Measurements from ENCODE around the gene TRERF1.

The TRERF1 gene

DNA sequence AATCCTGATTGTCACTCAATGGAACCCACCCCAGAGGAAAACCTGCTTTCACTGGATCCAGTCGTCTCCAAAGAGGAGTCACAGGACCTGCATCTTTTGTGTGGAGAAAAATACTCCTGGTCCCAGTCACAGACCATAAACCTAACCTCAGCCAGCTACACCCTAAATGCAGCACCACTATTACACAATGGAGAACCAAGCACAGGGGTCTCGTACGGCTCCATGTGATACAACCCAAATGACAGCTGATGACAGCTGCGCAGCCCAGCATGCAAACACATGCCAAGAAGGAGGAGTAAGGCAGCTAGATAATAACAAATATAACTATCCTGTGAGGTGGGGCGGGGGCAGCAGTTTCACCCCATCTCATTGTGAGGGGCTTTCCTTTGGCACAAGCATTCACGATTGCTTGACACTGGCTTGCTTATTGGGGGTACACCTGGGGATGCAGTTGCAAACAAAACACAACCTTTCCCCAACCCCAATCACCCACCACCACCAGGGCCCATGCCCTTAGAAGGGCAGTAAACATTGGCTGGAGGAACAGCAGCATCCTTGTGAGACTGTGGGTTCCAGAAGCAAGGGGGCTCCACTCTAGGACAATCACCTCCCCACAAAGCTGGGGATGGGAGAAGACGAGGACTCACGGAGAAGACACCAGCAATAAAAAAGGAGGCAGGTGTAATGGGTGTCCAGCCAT lies 51.5 kb downstream of the TRERF1 start:
- Histone ChIP-seq H3K36me3 (ENCODE audit: control insufficient read depth in 5 of 5, insufficient read depth in 5 of 5, low read length in 5 of 5) (no peaks in the 10 kb centered on the region), H3K27me3 (ENCODE audit: control insufficient read depth in 5 of 5, insufficient read depth in 4 of 5, low read length in 5 of 5) (peaks cover 0 to 3% (median 0%) of the 10 kb centered on the region in 5 donors), H3K27ac (ENCODE audit: low read depth, low read length) (no peak overlapping the region), H3K9ac (ENCODE audit: low read length in 5 of 5) (no peak overlapping the region), H3K9me3 (ENCODE audit: control insufficient read depth in 5 of 5, low read length in 5 of 5) (no peaks in the 10 kb centered on the region), H3K4me3 (ENCODE audit: low read depth in 1 of 5, low read length in 5 of 5) (no peak overlapping the region), H3K4me1 (ENCODE audit: control insufficient read depth in 5 of 5, insufficient read depth in 5 of 5, low read length in 5 of 5) (peaks cover 0 to 16% (median 0%) of the 10 kb centered on the region in 5 donors)

DNA sequence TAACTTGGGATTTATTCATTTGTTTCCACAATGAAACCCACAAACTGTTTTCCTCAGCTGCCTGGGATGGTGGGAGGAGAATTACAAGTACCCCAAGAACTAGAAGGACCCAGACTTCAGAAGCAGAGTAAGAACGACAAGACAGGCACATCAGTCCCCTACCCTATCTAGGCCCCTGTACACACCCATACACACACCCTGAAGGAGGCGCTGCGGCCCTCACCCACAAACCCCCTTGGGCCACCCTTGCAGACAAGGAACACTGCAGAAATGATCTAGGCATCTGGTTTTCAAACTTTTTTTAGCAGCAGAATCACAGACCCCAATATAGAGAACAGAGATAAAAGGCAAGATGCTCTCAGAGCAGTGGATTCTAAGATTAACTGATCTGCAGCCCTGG lies 55.0 kb downstream of the TRERF1 start:
- Histone ChIP-seq H3K27ac (ENCODE audit: low read depth, low read length) (no peak overlapping the region), H3K27me3 (ENCODE audit: control insufficient read depth in 5 of 5, insufficient read depth in 4 of 5, low read length in 5 of 5) (no peaks in the 10 kb centered on the region)

DNA sequence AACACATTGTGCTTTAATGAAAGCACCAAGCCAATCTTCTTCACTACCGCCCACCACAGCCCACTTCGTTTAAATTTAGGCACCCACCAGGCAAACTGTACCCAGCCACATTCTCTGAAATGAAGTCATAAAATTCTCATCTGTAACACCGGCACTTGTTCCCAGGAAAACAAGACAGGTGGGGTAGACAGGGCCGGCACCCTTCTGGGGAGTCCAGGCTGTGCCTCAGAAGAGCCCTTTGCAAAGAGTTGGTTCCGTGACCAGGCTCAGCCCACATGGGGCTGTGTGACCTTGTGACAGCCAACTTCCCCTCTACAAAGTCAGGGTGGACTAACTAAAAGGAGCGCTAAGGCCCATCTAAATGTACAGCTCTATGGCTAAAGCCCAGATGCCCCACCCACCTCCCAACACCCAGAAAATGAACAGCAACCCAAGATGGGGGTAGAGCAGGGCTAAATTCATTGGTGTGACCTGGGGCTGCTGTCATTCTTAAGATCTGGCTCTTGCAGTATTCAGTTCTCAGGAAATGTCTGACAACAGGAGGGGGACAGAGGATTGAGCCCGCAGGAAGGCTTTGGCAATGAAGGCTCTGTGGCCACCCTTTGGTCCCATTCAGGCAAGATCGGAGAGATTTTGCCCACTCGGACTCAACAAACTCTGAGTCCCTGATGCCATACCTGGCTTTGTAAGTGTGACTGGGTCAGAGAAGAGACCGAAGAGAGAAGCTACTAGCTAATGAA lies 56.7 kb downstream of the TRERF1 start:
- no peak overlapping the region for H3K27ac ChIP-seq (ENCODE audit: low read depth, low read length)

More for the DNA sequence above, 55.0 kb downstream of the TRERF1 start:
- Histone ChIP-seq H3K4me3 (ENCODE audit: low read depth in 1 of 5, low read length in 5 of 5) (no peak overlapping the region), H3K4me1 (ENCODE audit: control insufficient read depth in 5 of 5, insufficient read depth in 5 of 5, low read length in 5 of 5) (peaks cover 0 to 6% (median 0%) of the 10 kb centered on the region in 5 donors), H3K9me3 (ENCODE audit: control insufficient read depth in 5 of 5, low read length in 5 of 5) (no peaks in the 10 kb centered on the region), H3K36me3 (ENCODE audit: control insufficient read depth in 5 of 5, insufficient read depth in 5 of 5, low read length in 5 of 5) (no peaks in the 10 kb centered on the region), H3K9ac (ENCODE audit: low read length in 5 of 5) (no peak overlapping the region)

DNA sequence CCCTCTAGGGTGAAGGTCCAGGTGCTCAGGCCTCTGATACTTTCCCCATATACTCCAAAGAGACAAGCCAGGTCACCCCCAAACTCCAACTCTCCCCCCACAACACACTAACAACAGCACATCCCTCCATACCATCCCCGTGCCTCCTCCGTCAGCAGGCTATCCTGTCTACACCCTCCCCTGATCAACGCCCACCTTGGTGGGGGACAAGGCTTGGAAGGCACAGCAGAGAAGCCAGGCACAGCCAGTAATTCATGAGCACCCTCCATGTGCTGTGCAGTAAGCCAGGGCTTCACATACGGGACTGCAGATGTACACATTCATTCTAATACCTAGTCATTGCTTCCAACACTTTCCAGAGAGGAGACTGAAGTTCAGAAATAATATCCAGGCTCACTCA lies 57.6 kb downstream of the TRERF1 start:
- peaks cover 0 to 6% (median 0%) of the 10 kb centered on the region in 5 donors for H3K4me1 ChIP-seq (ENCODE audit: control insufficient read depth in 5 of 5, insufficient read depth in 5 of 5, low read length in 5 of 5)
- H3K36me3 ChIP-seq (ENCODE audit: control insufficient read depth in 5 of 5, insufficient read depth in 5 of 5, low read length in 5 of 5), result no peaks in the 10 kb centered on the region
- no peak overlapping the region for H3K27ac ChIP-seq (ENCODE audit: low read depth, low read length)
- H3K9me3 ChIP-seq (ENCODE audit: control insufficient read depth in 5 of 5, low read length in 5 of 5), result no peaks in the 10 kb centered on the region
- H3K27me3 ChIP-seq (ENCODE audit: control insufficient read depth in 5 of 5, insufficient read depth in 4 of 5, low read length in 5 of 5), result no peaks in the 10 kb centered on the region
- H3K4me3 ChIP-seq (ENCODE audit: low read depth in 1 of 5, low read length in 5 of 5), result no peak overlapping the region
- no peak overlapping the region for H3K9ac ChIP-seq (ENCODE audit: low read length in 5 of 5)

More for the DNA sequence above, 56.7 kb downstream of the TRERF1 start:
- H3K4me3 ChIP-seq (ENCODE audit: low read depth in 1 of 5, low read length in 5 of 5), result no peak overlapping the region
- H3K9ac ChIP-seq (ENCODE audit: low read length in 5 of 5), result no peak overlapping the region
- no peaks in the 10 kb centered on the region for H3K36me3 ChIP-seq (ENCODE audit: control insufficient read depth in 5 of 5, insufficient read depth in 5 of 5, low read length in 5 of 5)
- no peaks in the 10 kb centered on the region for H3K27me3 ChIP-seq (ENCODE audit: control insufficient read depth in 5 of 5, insufficient read depth in 4 of 5, low read length in 5 of 5)
- H3K9me3 ChIP-seq (ENCODE audit: control insufficient read depth in 5 of 5, low read length in 5 of 5), result no peaks in the 10 kb centered on the region
- peaks cover 0 to 6% (median 0%) of the 10 kb centered on the region in 5 donors for H3K4me1 ChIP-seq (ENCODE audit: control insufficient read depth in 5 of 5, insufficient read depth in 5 of 5, low read length in 5 of 5)

DNA sequence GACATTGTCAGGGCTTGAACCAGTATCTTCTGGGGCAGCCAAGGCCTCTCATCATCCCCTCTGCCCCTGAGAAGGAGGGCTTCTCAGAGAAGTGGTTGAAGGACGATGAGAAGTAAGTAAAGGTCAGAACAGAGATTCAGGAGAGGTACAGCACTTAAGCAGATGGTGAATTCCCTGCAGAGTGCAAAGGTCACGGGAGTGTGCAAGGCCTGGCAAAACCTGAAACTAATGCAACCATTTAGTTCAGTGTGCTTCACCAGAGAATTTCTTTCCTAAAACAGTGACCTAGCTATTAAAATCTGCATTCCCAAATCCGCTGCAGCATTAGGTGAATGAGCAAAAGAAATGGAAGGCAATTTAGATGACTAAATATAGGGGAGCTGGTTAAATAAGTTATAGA lies 58.4 kb downstream of the TRERF1 start:
- no peak overlapping the region for H3K27ac ChIP-seq (ENCODE audit: low read depth, low read length)
- no peak overlapping the region for H3K4me3 ChIP-seq (ENCODE audit: low read depth in 1 of 5, low read length in 5 of 5)
- H3K4me1 ChIP-seq (ENCODE audit: control insufficient read depth in 5 of 5, insufficient read depth in 5 of 5, low read length in 5 of 5), result peaks cover 0 to 6% (median 0%) of the 10 kb centered on the region in 5 donors
- no peaks in the 10 kb centered on the region for H3K27me3 ChIP-seq (ENCODE audit: control insufficient read depth in 5 of 5, insufficient read depth in 4 of 5, low read length in 5 of 5)
- no peaks in the 10 kb centered on the region for H3K36me3 ChIP-seq (ENCODE audit: control insufficient read depth in 5 of 5, insufficient read depth in 5 of 5, low read length in 5 of 5)
- H3K9me3 ChIP-seq (ENCODE audit: control insufficient read depth in 5 of 5, low read length in 5 of 5), result no peaks in the 10 kb centered on the region
- no peak overlapping the region for H3K9ac ChIP-seq (ENCODE audit: low read length in 5 of 5)

DNA sequence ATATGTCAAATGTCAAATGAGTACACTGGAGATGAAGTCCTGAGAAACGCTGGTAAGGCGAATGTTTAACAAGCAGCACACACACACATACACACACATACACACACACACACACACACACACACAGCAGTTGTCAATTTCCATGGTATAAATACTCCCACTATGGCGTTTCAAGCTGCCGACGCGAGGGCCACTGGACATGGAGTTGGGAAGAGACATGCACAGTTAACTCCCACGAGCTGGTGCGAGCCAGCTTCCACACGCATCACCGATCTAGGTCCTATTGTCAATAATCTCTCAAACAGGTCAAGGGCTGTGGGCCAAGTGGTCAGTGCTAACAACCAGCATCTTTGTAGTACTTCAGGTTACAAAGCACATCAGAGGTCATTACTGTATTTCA lies 58.9 kb downstream of the TRERF1 start:
- Histone ChIP-seq H3K27me3 (ENCODE audit: control insufficient read depth in 5 of 5, insufficient read depth in 4 of 5, low read length in 5 of 5) (no peaks in the 10 kb centered on the region), H3K4me3 (ENCODE audit: low read depth in 1 of 5, low read length in 5 of 5) (no peak overlapping the region), H3K27ac (ENCODE audit: low read depth, low read length) (no peak overlapping the region), H3K9me3 (ENCODE audit: control insufficient read depth in 5 of 5, low read length in 5 of 5) (no peaks in the 10 kb centered on the region), H3K9ac (ENCODE audit: low read length in 5 of 5) (no peak overlapping the region), H3K36me3 (ENCODE audit: control insufficient read depth in 5 of 5, insufficient read depth in 5 of 5, low read length in 5 of 5) (no peaks in the 10 kb centered on the region), H3K4me1 (ENCODE audit: control insufficient read depth in 5 of 5, insufficient read depth in 5 of 5, low read length in 5 of 5) (peaks cover 0 to 6% (median 0%) of the 10 kb centered on the region in 5 donors)

DNA sequence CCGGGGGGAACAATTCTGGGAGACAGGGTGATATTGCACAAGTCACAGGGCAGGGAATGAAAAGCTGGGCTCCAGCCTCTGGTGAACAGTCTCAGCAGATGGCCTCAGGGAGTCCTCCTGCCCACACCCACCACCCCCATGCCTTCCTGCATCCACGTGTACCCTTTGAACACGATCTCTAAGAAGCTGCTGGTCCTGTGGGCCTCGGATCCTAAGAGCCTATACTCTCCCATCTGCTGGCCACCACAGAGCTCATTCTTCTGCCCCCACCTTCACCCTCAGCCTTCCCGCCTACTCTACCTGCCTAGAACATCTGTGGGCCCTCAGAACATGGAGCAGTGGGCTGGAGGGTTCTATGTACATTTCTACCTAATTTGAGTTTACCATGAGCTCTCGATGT lies 60.3 kb downstream of the TRERF1 start:
- H3K4me3 ChIP-seq (ENCODE audit: low read depth in 1 of 5, low read length in 5 of 5), result no peak overlapping the region
- H3K27ac ChIP-seq (ENCODE audit: low read depth, low read length), result no peak overlapping the region
- H3K4me1 ChIP-seq (ENCODE audit: control insufficient read depth in 5 of 5, insufficient read depth in 5 of 5, low read length in 5 of 5), result peaks cover 0 to 6% (median 0%) of the 10 kb centered on the region in 5 donors
- no peaks in the 10 kb centered on the region for H3K36me3 ChIP-seq (ENCODE audit: control insufficient read depth in 5 of 5, insufficient read depth in 5 of 5, low read length in 5 of 5)
- H3K27me3 ChIP-seq (ENCODE audit: control insufficient read depth in 5 of 5, insufficient read depth in 4 of 5, low read length in 5 of 5), result no peaks in the 10 kb centered on the region
- H3K9ac ChIP-seq (ENCODE audit: low read length in 5 of 5), result no peak overlapping the region
- no peaks in the 10 kb centered on the region for H3K9me3 ChIP-seq (ENCODE audit: control insufficient read depth in 5 of 5, low read length in 5 of 5)

DNA sequence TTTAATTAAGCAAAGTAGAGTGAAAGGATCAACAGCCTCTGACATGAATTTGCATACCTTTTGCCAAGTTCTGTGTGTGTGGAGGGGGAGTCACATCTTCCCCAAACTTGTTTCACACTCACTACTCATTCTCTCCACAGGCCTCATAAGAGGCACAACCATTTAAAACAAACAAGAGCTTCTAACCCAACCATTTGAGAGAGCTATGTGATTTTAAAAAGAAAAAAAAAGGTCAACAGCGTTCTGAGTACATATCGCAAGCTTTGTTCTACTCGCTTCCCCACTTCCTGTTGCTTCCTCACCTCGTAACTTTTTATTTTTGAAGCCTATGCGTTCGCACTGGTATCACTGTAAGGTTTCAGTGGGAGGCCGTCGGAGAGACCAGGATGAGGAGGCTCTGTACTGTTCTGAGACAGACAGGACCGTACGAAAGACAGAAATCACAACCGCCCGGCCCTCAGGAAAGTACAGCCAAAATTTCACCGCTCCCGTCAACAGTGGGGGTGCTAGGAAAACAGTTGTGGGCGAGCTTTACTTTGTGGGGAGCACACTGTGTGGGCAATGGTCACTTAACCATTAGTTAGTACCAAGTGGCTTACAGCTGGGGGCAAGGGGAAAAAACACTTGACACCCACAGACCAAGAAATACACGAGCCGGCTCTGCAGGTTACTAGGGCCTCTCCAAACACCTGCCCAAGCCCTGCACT lies 61.3 kb downstream of the TRERF1 start:
- Histone ChIP-seq H3K4me1 (ENCODE audit: control insufficient read depth in 5 of 5, insufficient read depth in 5 of 5, low read length in 5 of 5) (peaks cover 0 to 6% (median 0%) of the 10 kb centered on the region in 5 donors), H3K9me3 (ENCODE audit: control insufficient read depth in 5 of 5, low read length in 5 of 5) (no peaks in the 10 kb centered on the region), H3K36me3 (ENCODE audit: control insufficient read depth in 5 of 5, insufficient read depth in 5 of 5, low read length in 5 of 5) (no peaks in the 10 kb centered on the region), H3K4me3 (ENCODE audit: low read depth in 1 of 5, low read length in 5 of 5) (no peak overlapping the region), H3K9ac (ENCODE audit: low read length in 5 of 5) (no peak overlapping the region), H3K27ac (ENCODE audit: low read depth, low read length) (no peak overlapping the region), H3K27me3 (ENCODE audit: control insufficient read depth in 5 of 5, insufficient read depth in 4 of 5, low read length in 5 of 5) (no peaks in the 10 kb centered on the region)

DNA sequence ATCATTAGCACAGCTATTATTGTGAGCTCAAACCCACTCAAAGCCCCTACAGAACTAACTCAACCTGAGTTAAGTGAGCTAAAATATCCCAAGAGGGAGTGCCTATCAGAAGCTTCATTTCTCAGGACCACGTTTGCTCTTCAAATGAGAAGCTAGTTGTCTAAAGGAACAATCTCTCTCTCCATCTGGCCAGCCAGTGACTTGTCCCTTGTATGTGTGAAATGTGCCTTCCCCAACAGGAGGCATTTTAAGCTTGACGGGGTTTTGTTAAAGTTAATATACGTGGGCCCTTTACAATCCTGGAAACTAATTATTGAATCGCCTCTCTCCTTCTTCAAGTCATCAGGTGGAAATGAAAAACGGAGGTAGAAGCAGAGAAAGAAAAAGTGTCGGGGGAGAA lies 62.0 kb downstream of the TRERF1 start:
- H3K9ac ChIP-seq (ENCODE audit: low read length in 5 of 5), result no peak overlapping the region
- H3K4me1 ChIP-seq (ENCODE audit: control insufficient read depth in 5 of 5, insufficient read depth in 5 of 5, low read length in 5 of 5), result peaks cover 0 to 3% (median 0%) of the 10 kb centered on the region in 5 donors
- H3K27ac ChIP-seq (ENCODE audit: low read depth, low read length), result no peak overlapping the region
- no peaks in the 10 kb centered on the region for H3K27me3 ChIP-seq (ENCODE audit: control insufficient read depth in 5 of 5, insufficient read depth in 4 of 5, low read length in 5 of 5)
- no peaks in the 10 kb centered on the region for H3K9me3 ChIP-seq (ENCODE audit: control insufficient read depth in 5 of 5, low read length in 5 of 5)
- H3K36me3 ChIP-seq (ENCODE audit: control insufficient read depth in 5 of 5, insufficient read depth in 5 of 5, low read length in 5 of 5), result no peaks in the 10 kb centered on the region
- H3K4me3 ChIP-seq (ENCODE audit: low read depth in 1 of 5, low read length in 5 of 5), result no peak overlapping the region

DNA sequence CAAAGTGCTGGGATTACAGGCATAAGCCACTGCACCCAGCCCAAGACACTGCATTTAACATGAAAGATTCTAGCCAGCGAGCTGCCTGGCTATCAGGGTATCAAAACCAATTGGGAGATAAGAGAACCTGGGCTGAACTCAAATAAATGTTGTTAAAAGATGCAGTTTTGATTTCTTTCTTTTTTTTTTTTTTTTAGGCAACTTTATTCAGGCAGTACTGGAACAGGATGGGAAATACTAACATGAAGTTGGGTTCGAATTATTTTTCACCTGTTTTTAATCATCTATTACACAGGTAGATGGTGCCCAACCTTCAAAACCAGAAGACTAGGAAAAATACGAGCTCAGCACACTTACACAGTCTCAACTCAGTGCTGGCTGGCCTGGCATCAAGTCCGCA lies 63.7 kb downstream of the TRERF1 start:
- no peak overlapping the region for H3K4me3 ChIP-seq (ENCODE audit: low read depth in 1 of 5, low read length in 5 of 5)
- no peaks in the 10 kb centered on the region for H3K4me1 ChIP-seq (ENCODE audit: control insufficient read depth in 5 of 5, insufficient read depth in 5 of 5, low read length in 5 of 5)
- no peak overlapping the region for H3K9ac ChIP-seq (ENCODE audit: low read length in 5 of 5)
- H3K36me3 ChIP-seq (ENCODE audit: control insufficient read depth in 5 of 5, insufficient read depth in 5 of 5, low read length in 5 of 5), result no peaks in the 10 kb centered on the region
- no peak overlapping the region for H3K27ac ChIP-seq (ENCODE audit: low read depth, low read length)
- H3K9me3 ChIP-seq (ENCODE audit: control insufficient read depth in 5 of 5, low read length in 5 of 5), result no peaks in the 10 kb centered on the region
- H3K27me3 ChIP-seq (ENCODE audit: control insufficient read depth in 5 of 5, insufficient read depth in 4 of 5, low read length in 5 of 5), result no peaks in the 10 kb centered on the region

Data from subcutaneous abdominal adipose tissue (tissue), 5 donors.